K562 (cell line): ENCODE data around the gene PSAP. TPM values are rescaled to one million over a fixed set of nuclear protein-coding genes. Genes with fewer than 3 reads are reported as not detected.

Experiments used
- NUFIP1 ChIP-seq: fragments of 450-650 bp; IDR thresholded peaks from 2 replicates; pipeline ENCODE4 v1.6.1; 2018; ENCODE audit not compliant: partially characterized antibody
- PTBP1 ChIP-seq: fragments of 200-400 bp; formaldehyde crosslinking; IDR thresholded peaks from 2 replicates; pipeline ENCODE4 v1.6.1; 2017; ENCODE audit warnings: low read depth, low read length
- STAT5B ChIP-seq: fragments of 250-450 bp; sonication (Bioruptor Pico); IDR thresholded peaks from 2 replicates; pipeline ENCODE4 v1.8.0; 2021; ENCODE audit warnings: mild to moderate bottlenecking, inconsistent platforms
- TEAD2 ChIP-seq: fragments of 450-650 bp; IDR thresholded peaks from 2 replicates; pipeline ENCODE4 v1.6.1; 2016; ENCODE audit warnings: missing genetic modification characterization, control low read depth, missing compliant biosample characterization
- ZBED1 ChIP-seq: IDR thresholded peaks from 2 replicates; pipeline ENCODE4 v1.6.1; 2014
- ZNF586 ChIP-seq: fragments of 450-650 bp; formaldehyde crosslinking; conservative IDR thresholded peaks from 2 replicates; pipeline ENCODE4 v1.4.0; 2020; ENCODE audit warnings: mild to moderate bottlenecking, moderate library complexity
- ZNF764 ChIP-seq: fragments of 250-450 bp; sonication (Bioruptor Pico); IDR thresholded peaks from 2 replicates; pipeline ENCODE4 v1.4.0; 2020; ENCODE audit warnings: low read depth, mild to moderate bottlenecking, moderate library complexity
- polyA plus RNA-seq, 8 experiments: library from polyadenylated mRNA; depleted of rRNA in 4 of 8; stranded (reverse) in 5 of 8; unstranded in 3 of 8; fragments of >200 nt; fragmentation: Nextera tagmentation in 2 of 8; fragmentation: Illumina TruSeq in 1 of 8; extraction: Ambion mirVana in 2 of 8; extraction: Trizol in 1 of 8; gene quantifications; 2 replicates each; pipeline versions ENCODE4 v1.2.1 to v1.2.3, GENCODE V29; 2011 to 2014; ENCODE audit warnings: inconsistent platforms in 1 of 8, missing spikeins in 1 of 8
- total RNA-seq, 7 experiments: library from RNA; depleted of rRNA in 6 of 7; stranded (reverse); fragments of >200 nt in 6 of 7; fragmentation: Illumina TruSeq in 2 of 7; extraction: Trizol in 2 of 7; gene quantifications; 2 replicates each; pipeline versions ENCODE4 v1.2.1 to v1.2.3, GENCODE V29; 2011 to 2021; ENCODE audit warnings: low replicate concordance in 1 of 7
- TF ChIP-seq, protein P1 (sequence below), 2 experiments: fragments of 450-650 bp in 1 of 2; sonication (generic) in 1 of 2; formaldehyde crosslinking in 1 of 2; IDR thresholded peaks; 2 replicates each; pipeline versions ENCODE4 v1.7.1 to v1.9.0; 2016 to 2022; ENCODE audit warnings: inconsistent platforms in 1 of 2, mild to moderate bottlenecking in 1 of 2, missing genetic modification reagents in 1 of 2
- TF ChIP-seq, protein P2 (sequence below): fragments of 250-450 bp; sonication (Bioruptor Pico); IDR thresholded peaks from 2 replicates; pipeline ENCODE4 v1.5.1; 2021; ENCODE audit warnings: mild to moderate bottlenecking
- TF ChIP-seq, protein P3 (sequence below): fragments of 450-650 bp; IDR thresholded peaks from 2 replicates; pipeline ENCODE4 v1.6.1; 2018; ENCODE audit not compliant: partially characterized antibody
- TF ChIP-seq, protein P4 (sequence below), 2 experiments: fragments of 250-450 bp in 1 of 2; fragments of 450-650 bp in 1 of 2; sonication (Bioruptor Pico) in 1 of 2; IDR thresholded peaks; 2 replicates each; pipeline versions ENCODE4 v1.6.1 to v1.8.0; 2016 to 2021; ENCODE audit warnings: mild to moderate bottlenecking in 2 of 2, moderate library complexity in 2 of 2, missing compliant biosample characterization in 1 of 2, missing genetic modification characterization in 1 of 2

The PSAP gene
- total and polyA plus RNA-seq, 9 of the 15 experiments (the other 6 are each of a cell fraction or from before 2014, with no cell fraction given): 245 to 700 (median 429) TPM

DNA sequence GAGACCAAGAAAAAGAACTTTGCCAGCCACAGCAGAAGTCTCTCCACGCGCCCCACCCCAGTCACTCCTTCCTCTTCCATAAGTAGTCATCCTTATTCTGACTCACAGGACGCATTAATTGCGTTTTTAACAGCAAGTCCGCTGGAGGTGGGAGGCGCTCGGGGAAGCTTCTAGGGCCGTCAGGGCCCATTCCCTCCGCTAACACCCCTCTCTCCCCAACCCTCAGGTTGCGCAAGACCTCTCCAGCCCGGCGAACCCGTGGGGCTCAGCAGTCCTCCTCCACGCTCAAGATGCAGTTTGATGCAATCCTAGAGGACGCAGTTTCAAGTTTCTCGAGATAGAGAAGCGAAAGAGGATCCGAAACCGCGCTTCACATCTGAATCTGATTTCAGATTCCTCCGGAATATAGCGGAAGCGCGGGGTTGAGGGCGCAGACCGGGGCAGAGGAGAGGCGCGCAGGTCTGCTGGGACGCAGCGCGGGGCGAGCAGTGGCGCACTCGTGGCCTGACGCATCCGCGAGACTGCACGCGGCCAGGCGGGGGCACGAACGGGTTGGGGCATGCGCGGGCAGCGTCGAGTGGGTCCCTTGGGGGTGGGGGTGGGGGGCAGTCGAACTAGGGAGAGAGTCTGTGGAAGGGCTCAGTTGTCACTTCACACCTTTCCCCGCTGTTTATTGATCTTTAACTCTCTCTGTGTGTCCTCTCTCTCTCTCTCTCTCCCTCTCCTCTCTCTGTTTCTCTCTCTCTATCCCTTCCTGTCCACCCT is 37.8 kb upstream of the PSAP start (continued):
- TF ChIP-seq, protein P1, sequence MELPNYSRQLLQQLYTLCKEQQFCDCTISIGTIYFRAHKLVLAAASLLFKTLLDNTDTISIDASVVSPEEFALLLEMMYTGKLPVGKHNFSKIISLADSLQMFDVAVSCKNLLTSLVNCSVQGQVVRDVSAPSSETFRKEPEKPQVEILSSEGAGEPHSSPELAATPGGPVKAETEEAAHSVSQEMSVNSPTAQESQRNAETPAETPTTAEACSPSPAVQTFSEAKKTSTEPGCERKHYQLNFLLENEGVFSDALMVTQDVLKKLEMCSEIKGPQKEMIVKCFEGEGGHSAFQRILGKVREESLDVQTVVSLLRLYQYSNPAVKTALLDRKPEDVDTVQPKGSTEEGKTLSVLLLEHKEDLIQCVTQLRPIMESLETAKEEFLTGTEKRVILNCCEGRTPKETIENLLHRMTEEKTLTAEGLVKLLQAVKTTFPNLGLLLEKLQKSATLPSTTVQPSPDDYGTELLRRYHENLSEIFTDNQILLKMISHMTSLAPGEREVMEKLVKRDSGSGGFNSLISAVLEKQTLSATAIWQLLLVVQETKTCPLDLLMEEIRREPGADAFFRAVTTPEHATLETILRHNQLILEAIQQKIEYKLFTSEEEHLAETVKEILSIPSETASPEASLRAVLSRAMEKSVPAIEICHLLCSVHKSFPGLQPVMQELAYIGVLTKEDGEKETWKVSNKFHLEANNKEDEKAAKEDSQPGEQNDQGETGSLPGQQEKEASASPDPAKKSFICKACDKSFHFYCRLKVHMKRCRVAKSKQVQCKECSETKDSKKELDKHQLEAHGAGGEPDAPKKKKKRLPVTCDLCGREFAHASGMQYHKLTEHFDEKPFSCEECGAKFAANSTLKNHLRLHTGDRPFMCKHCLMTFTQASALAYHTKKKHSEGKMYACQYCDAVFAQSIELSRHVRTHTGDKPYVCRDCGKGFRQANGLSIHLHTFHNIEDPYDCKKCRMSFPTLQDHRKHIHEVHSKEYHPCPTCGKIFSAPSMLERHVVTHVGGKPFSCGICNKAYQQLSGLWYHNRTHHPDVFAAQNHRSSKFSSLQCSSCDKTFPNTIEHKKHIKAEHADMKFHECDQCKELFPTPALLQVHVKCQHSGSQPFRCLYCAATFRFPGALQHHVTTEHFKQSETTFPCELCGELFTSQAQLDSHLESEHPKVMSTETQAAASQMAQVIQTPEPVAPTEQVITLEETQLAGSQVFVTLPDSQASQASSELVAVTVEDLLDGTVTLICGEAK (IDR thresholded peaks at IDR 0.05): 0 out of 2 replicates have a peak, but pooled peaks have one; percentile 55
- TF ChIP-seq, protein P1 (CRISPR knock-in tag; IDR thresholded peaks at IDR 0.05): no peak
- TF ChIP-seq PTBP1 (no peak), ZBED1 (no peak), STAT5B (no peak), NUFIP1 (no peak), ZNF764 (CRISPR knock-in tag) (no peak), TEAD2 (tag) (no peak), ZNF586 (CRISPR knock-in tag) (no peak)
- TF ChIP-seq, protein P2, sequence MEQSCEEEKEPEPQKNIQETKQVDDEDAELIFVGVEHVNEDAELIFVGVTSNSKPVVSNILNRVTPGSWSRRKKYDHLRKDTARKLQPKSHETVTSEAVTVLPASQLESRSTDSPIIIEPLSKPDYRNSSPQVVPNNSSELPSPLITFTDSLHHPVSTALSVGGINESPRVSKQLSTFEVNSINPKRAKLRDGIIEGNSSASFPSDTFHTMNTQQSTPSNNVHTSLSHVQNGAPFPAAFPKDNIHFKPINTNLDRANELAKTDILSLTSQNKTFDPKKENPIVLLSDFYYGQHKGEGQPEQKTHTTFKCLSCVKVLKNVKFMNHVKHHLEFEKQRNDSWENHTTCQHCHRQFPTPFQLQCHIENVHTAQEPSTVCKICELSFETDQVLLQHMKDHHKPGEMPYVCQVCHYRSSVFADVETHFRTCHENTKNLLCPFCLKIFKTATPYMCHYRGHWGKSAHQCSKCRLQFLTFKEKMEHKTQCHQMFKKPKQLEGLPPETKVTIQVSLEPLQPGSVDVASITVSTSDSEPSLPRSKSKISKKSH (CRISPR knock-in tag): no peak
- TF ChIP-seq, protein P3, sequence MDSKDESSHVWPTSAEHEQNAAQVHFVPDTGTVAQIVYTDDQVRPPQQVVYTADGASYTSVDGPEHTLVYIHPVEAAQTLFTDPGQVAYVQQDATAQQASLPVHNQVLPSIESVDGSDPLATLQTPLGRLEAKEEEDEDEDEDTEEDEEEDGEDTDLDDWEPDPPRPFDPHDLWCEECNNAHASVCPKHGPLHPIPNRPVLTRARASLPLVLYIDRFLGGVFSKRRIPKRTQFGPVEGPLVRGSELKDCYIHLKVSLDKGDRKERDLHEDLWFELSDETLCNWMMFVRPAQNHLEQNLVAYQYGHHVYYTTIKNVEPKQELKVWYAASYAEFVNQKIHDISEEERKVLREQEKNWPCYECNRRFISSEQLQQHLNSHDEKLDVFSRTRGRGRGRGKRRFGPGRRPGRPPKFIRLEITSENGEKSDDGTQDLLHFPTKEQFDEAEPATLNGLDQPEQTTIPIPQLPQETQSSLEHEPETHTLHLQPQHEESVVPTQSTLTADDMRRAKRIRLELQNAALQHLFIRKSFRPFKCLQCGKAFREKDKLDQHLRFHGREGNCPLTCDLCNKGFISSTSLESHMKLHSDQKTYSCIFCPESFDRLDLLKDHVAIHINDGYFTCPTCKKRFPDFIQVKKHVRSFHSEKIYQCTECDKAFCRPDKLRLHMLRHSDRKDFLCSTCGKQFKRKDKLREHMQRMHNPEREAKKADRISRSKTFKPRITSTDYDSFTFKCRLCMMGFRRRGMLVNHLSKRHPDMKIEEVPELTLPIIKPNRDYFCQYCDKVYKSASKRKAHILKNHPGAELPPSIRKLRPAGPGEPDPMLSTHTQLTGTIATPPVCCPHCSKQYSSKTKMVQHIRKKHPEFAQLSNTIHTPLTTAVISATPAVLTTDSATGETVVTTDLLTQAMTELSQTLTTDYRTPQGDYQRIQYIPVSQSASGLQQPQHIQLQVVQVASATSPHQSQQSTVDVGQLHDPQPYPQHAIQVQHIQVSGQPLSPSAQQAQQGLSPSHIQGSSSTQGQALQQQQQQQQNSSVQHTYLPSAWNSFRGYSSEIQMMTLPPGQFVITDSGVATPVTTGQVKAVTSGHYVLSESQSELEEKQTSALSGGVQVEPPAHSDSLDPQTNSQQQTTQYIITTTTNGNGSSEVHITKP: no peak
- TF ChIP-seq, protein P4, sequence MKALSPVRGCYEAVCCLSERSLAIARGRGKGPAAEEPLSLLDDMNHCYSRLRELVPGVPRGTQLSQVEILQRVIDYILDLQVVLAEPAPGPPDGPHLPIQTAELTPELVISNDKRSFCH (CRISPR knock-in tag; IDR thresholded peaks at IDR 0.05): no peak
- TF ChIP-seq, protein P4 (tag; IDR thresholded peaks at IDR 0.05): peak; percentile 46; the same call in 1 of the 2 replicates
